Mammary epithelial cell (primary cell): ENCODE results near the gene AKAP12.

Experiments
- EZH2 ChIP-seq: IDR thresholded peaks from 2 replicates; pipeline ENCODE4 v1.6.1; 2012; ENCODE audit warnings: low read length, inconsistent platforms, borderline replicate concordance
- TF ChIP-seq, protein P1 (sequence below), 2 donors: IDR thresholded peaks in 1 of 2; conservative IDR thresholded peaks in 1 of 2; 2 replicates each; pipeline ENCODE4 v1.5.1; 2011 to 2012; ENCODE audit warnings: inconsistent platforms in 2 of 2, low read length in 2 of 2, mild to moderate bottlenecking in 2 of 2, control low read depth in 1 of 2, low read depth in 1 of 2; ENCODE audit not compliant: insufficient read depth in 1 of 2; ENCODE audit errors: extremely low read depth in 1 of 2

- TF ChIP-seq, protein P1, sequence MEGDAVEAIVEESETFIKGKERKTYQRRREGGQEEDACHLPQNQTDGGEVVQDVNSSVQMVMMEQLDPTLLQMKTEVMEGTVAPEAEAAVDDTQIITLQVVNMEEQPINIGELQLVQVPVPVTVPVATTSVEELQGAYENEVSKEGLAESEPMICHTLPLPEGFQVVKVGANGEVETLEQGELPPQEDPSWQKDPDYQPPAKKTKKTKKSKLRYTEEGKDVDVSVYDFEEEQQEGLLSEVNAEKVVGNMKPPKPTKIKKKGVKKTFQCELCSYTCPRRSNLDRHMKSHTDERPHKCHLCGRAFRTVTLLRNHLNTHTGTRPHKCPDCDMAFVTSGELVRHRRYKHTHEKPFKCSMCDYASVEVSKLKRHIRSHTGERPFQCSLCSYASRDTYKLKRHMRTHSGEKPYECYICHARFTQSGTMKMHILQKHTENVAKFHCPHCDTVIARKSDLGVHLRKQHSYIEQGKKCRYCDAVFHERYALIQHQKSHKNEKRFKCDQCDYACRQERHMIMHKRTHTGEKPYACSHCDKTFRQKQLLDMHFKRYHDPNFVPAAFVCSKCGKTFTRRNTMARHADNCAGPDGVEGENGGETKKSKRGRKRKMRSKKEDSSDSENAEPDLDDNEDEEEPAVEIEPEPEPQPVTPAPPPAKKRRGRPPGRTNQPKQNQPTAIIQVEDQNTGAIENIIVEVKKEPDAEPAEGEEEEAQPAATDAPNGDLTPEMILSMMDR (conservative IDR thresholded peaks at IDR 0.05 in 1 of 2, IDR thresholded peaks at IDR 0.05 in 1 of 2; ENCODE audit: extremely low read depth in 1 of 2, insufficient read depth in 1 of 2, low read depth in 1 of 2, low read length in 2 of 2), result no peak
- TF ChIP-seq EZH2, result no peak
These were observed 60.7 kb downstream of the AKAP12 start for GRCh38 chr6:151300267-151300991.
